IMR-90 (cell line): ENCODE data around the gene BAIAP2L1. TPM values are rescaled to one million over a fixed set of nuclear protein-coding genes. Genes with fewer than 3 reads are reported as not detected.

Experiments
- ATAC-seq: fragments of 200-7000 bp; cut with Tn5 transposase; 2 replicates; pipeline ENCODE4 v1.9.1; 2020; ENCODE audit warnings: low read depth, mild to moderate bottlenecking, moderate library complexity
- BruUV-seq: library from RNA; stranded (reverse); fragments of 400-500 nt; replicated peaks from 2 replicates; lab custom pipeline; 2021; lab: Mats Ljungman, UMichigan
- CTCF ChIA-PET: fragments of 300-600 bp; formaldehyde crosslinking; extraction: SDS; loops from one replicate; lab custom pipeline; 2021; ENCODE audit warnings: antibody characterized with exemption; lab: Yijun Ruan, JAX
- POLR2A ChIA-PET: fragments of 300-600 bp; sonication (Branson Sonifier 250); formaldehyde crosslinking; loops from one replicate; lab custom pipeline; 2022; ENCODE audit warnings: antibody characterized with exemption; ENCODE audit not compliant: unreplicated experiment; lab: Charles Lee
- DNase-seq: peaks from one replicate; pipeline ENCODE4 v3.0.0; 2013
- H2AFZ ChIP-seq: replicated peaks from 2 replicates; pipeline ENCODE3; 2013; ENCODE audit warnings: low read length, mild to moderate bottlenecking; ENCODE audit not compliant: poor library complexity
- H2AK5ac ChIP-seq: 2 replicates; pipeline ENCODE4 v1.6.1; 2013; ENCODE audit warnings: low read depth, low read length, inconsistent platforms
- H2AK9ac ChIP-seq: replicated peaks from 2 replicates; pipeline ENCODE3; 2013; ENCODE audit warnings: mild to moderate bottlenecking, low read depth, low read length, moderate library complexity; ENCODE audit not compliant: poor library complexity
- H2BK120ac ChIP-seq: 2 replicates; pipeline ENCODE4 v1.6.1; 2013; ENCODE audit warnings: low read depth, low read length, inconsistent platforms
- H2BK15ac ChIP-seq: 3 replicates; pipeline ENCODE4 v1.6.1; 2013; ENCODE audit warnings: low read depth, low read length, inconsistent platforms
- H2BK20ac ChIP-seq: 2 replicates; pipeline ENCODE4 v1.6.1; 2013; ENCODE audit warnings: low read depth, mild to moderate bottlenecking, inconsistent platforms, low read length, moderate library complexity
- H2BK5ac ChIP-seq: 2 replicates; pipeline ENCODE4 v1.6.1; 2013; ENCODE audit warnings: mild to moderate bottlenecking, low read depth, low read length, inconsistent platforms; ENCODE audit not compliant: poor library complexity, severe bottlenecking
- H3K14ac ChIP-seq: replicated peaks from 2 replicates; pipeline ENCODE4 v1.6.1; 2013; ENCODE audit warnings: low read depth, low read length, inconsistent platforms
- H3K18ac ChIP-seq: 2 replicates; pipeline ENCODE4 v1.6.1; 2013; ENCODE audit warnings: low read depth, low read length, control low read depth
- H3K23ac ChIP-seq: 2 replicates; pipeline ENCODE4 v1.6.1; 2013; ENCODE audit warnings: low read depth, low read length, inconsistent platforms
- H3K27ac ChIP-seq: 2 replicates; pipeline ENCODE4 v1.5.1; 2013; ENCODE audit warnings: mild to moderate bottlenecking, control low read depth, low read length; ENCODE audit not compliant: insufficient read depth
- H3K27me3 ChIP-seq: 2 replicates; pipeline ENCODE4 v1.6.1; 2013; ENCODE audit warnings: low read length; ENCODE audit not compliant: control insufficient read depth, insufficient read depth
- H3K36me3 ChIP-seq: 2 replicates; pipeline ENCODE4 v1.6.1; 2013; ENCODE audit warnings: low read length, mixed read lengths; ENCODE audit not compliant: control insufficient read depth, insufficient read depth
- H3K4ac ChIP-seq: 2 replicates; pipeline ENCODE4 v1.6.1; 2013; ENCODE audit warnings: low read depth, low read length, inconsistent platforms
- H3K4me1 ChIP-seq: 2 replicates; pipeline ENCODE4 v1.6.1; 2013; ENCODE audit warnings: low read length, mixed read lengths; ENCODE audit not compliant: control insufficient read depth, insufficient read depth
- H3K4me2 ChIP-seq: 2 replicates; pipeline ENCODE4 v1.6.1; 2013; ENCODE audit warnings: low read depth, mild to moderate bottlenecking, control low read depth, low read length, moderate library complexity
- H3K4me3 ChIP-seq: 2 replicates; pipeline ENCODE4 v1.5.1; 2013; ENCODE audit warnings: low read depth, mild to moderate bottlenecking, control low read depth, low read length, moderate library complexity; ENCODE audit not compliant: insufficient read depth
- H3K56ac ChIP-seq: 2 replicates; pipeline ENCODE4 v1.6.1; 2013; ENCODE audit warnings: low read length, inconsistent platforms; ENCODE audit not compliant: insufficient read depth; ENCODE audit errors: extremely low read depth
- H3K79me1 ChIP-seq, 2 experiments: 2 replicates each; pipeline ENCODE4 v1.6.1; 2013; ENCODE audit warnings: low read length in 2 of 2, inconsistent platforms in 1 of 2, low read depth in 1 of 2
- H3K9ac ChIP-seq: 2 replicates; pipeline ENCODE4 v1.6.1; 2013; ENCODE audit warnings: low read depth, low read length, control low read depth
- H3K9me1 ChIP-seq: 2 replicates; pipeline ENCODE4 v1.6.1; 2013; ENCODE audit warnings: low read length, inconsistent platforms; ENCODE audit not compliant: insufficient read depth
- H3K9me3 ChIP-seq: 2 replicates; pipeline ENCODE4 v1.6.1; 2013; ENCODE audit warnings: low read length; ENCODE audit not compliant: control insufficient read depth, insufficient read depth
- H4K20me1 ChIP-seq: 2 replicates; pipeline ENCODE4 v1.6.1; 2013; ENCODE audit warnings: low read length, inconsistent platforms; ENCODE audit not compliant: insufficient read depth
- H4K5ac ChIP-seq: 2 replicates; pipeline ENCODE4 v1.6.1; 2013; ENCODE audit warnings: mild to moderate bottlenecking, low read depth, low read length, control low read depth
- H4K8ac ChIP-seq, 2 experiments: 2 replicates each; pipeline ENCODE4 v1.6.1; 2013; ENCODE audit warnings: low read depth in 2 of 2, low read length in 2 of 2, control low read depth in 1 of 2, inconsistent platforms in 1 of 2
- H4K91ac ChIP-seq: 2 replicates; pipeline ENCODE4 v1.6.1; 2013; ENCODE audit warnings: low read depth, low read length, inconsistent platforms; ENCODE audit not compliant: insufficient read depth
- BHLHE40 ChIP-seq: fragments of 150-350 bp; IDR thresholded peaks from 2 replicates; pipeline ENCODE4 v1.6.1; 2016; ENCODE audit warnings: mild to moderate bottlenecking, low read depth, low read length
- CEBPB ChIP-seq: IDR thresholded peaks from 2 replicates; pipeline ENCODE4 v1.6.1; 2012; ENCODE audit warnings: low read depth, low read length, improper control_type of control experiment
- CHD1 ChIP-seq: IDR thresholded peaks from 2 replicates; pipeline ENCODE4 v1.6.1; 2012; ENCODE audit warnings: low read depth, low read length, improper control_type of control experiment
- FOS ChIP-seq: fragments of 150-350 bp; IDR thresholded peaks from 2 replicates; pipeline ENCODE4 v1.6.1; 2016; ENCODE audit warnings: low read depth, low read length
- MAFK ChIP-seq: IDR thresholded peaks from 2 replicates; pipeline ENCODE4 v1.6.1; 2012; ENCODE audit warnings: low read depth, low read length, improper control_type of control experiment
- MAZ ChIP-seq: IDR thresholded peaks from 2 replicates; pipeline ENCODE4 v1.6.1; 2012; ENCODE audit warnings: low read depth, mild to moderate bottlenecking, low read length, improper control_type of control experiment, moderate library complexity, borderline replicate concordance
- MXI1 ChIP-seq: IDR thresholded peaks from 2 replicates; pipeline ENCODE4 v1.6.1; 2012; ENCODE audit warnings: low read depth, mild to moderate bottlenecking, low read length, moderate library complexity, borderline replicate concordance
- NFE2L2 ChIP-seq: fragments of 150-350 bp; IDR thresholded peaks from 2 replicates; pipeline ENCODE4 v1.6.1; 2016; ENCODE audit warnings: low read depth, mild to moderate bottlenecking, low read length
- POLR2A ChIP-seq: IDR thresholded peaks from 2 replicates; pipeline ENCODE4 v1.6.1; 2012; ENCODE audit warnings: mild to moderate bottlenecking, low read depth, low read length
- RAD21 ChIP-seq: IDR thresholded peaks from 2 replicates; pipeline ENCODE4 v1.6.1; 2012; ENCODE audit warnings: low read length, improper control_type of control experiment
- RCOR1 ChIP-seq: IDR thresholded peaks from 2 replicates; pipeline ENCODE4 v1.6.1; 2012; ENCODE audit warnings: mild to moderate bottlenecking, low read length, improper control_type of control experiment; ENCODE audit not compliant: insufficient replicate concordance
- RFX5 ChIP-seq: IDR thresholded peaks from 2 replicates; pipeline ENCODE4 v1.8.0; 2012; ENCODE audit warnings: low read depth, mild to moderate bottlenecking, low read length, moderate library complexity
- SMC3 ChIP-seq: fragments of 150-350 bp; IDR thresholded peaks from 2 replicates; pipeline ENCODE4 v1.6.1; 2016; ENCODE audit warnings: low read depth, mild to moderate bottlenecking, antibody characterized with exemption, low read length, moderate library complexity
- WGBS, 2 experiments: methylation state at CpG; one replicate each; pipeline versions ENCODE4 v1.1.5 to v1.1.7; 2013; ENCODE audit warnings: missing lambda C conversion rate in 2 of 2; ENCODE audit not compliant: insufficient read length in 1 of 2; ENCODE audit errors: extremely low coverage in 2 of 2; 5-methylcytosine and 5-hydroxymethylcytosine counted together
- dilution Hi-C: fragments of 300-500 bp; cut with HindIII; formaldehyde crosslinking; loops from one replicate; pipeline ENCODE4 v1.14.3; 2018; ENCODE audit warnings: low sequenced_read_pairs; ENCODE audit not compliant: unreplicated experiment
- in situ Hi-C: fragments of 300-500 bp; cut with MboI; formaldehyde crosslinking; loops from 3 replicates; pipeline ENCODE4 v1.14.3; 2019; ENCODE audit warnings: low sequenced_read_pairs, inconsistent platforms, mixed read lengths
- intact Hi-C: fragments of 100-400 bp; cut with micrococcal nuclease; formaldehyde crosslinking; loops from 2 replicates; pipeline ENCODE4 v1.10.0; 2022
- polyA plus RNA-seq, 3 experiments: library from polyadenylated mRNA; depleted of rRNA; stranded (reverse); fragments of >200 nt; gene quantifications; 2 replicates each; pipeline ENCODE4 v1.2.3, GENCODE V29; 2012; ENCODE audit warnings: low replicate concordance in 1 of 3
- total RNA-seq: library from RNA; depleted of rRNA; stranded (reverse); fragments of >200 nt; gene quantifications from 2 replicates; pipeline ENCODE4 v1.2.3, GENCODE V29; 2012
- TF ChIP-seq, protein P1 (sequence below): conservative IDR thresholded peaks from 2 replicates; pipeline ENCODE4 v1.5.1; 2012; ENCODE audit warnings: mild to moderate bottlenecking, low read depth, low read length, improper control_type of control experiment
- TF ChIP-seq, protein P2 (sequence below): fragments of 150-350 bp; IDR thresholded peaks from 2 replicates; pipeline ENCODE4 v1.6.1; 2016; ENCODE audit warnings: low read depth, mild to moderate bottlenecking, low read length, moderate library complexity, borderline replicate concordance

BAIAP2L1 gene
- total and polyA plus RNA-seq, 2 of the 4 experiments (the other 2 are of a cell fraction): 2.2 to 6.0 TPM

DNA sequence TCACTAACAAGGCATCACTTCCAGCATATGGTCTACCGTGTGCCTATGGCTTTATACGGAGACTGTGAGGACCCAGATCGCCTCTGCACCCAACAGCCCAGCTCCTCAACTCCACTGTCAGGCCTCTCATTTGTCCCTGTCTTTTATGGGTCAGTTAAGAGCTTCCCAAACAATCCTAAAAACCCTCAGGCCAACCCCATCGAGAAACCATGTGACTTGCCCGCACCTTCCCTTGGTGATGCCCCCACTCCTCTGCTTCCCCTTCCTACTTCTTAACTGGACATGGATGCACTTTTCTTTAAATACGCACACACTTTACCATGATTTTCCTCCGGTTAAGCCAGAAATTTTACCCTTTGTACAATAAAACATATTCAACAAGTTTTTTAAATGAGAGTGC is 46.8 kb downstream of the BAIAP2L1 start:
- ChIA-PET CTCF (no interaction called here), POLR2A (interaction anchor here (0.5 kb wide), 1 partner anchor 13 kb away, joined by 3 read pairs; no protein-coding TSS in a partner anchor)
- Histone ChIP-seq H3K18ac (peak overlapping the region; percentile 83), H3K4me3 (no peak overlapping the region), H2AFZ (peak overlapping the region; percentile 83), H3K4ac (peak overlapping the region; percentile 96), H3K14ac (peak overlapping the region; percentile 95), H4K8ac (peak overlapping the region; percentile 97), H3K27me3 (no peaks in the 10 kb centered on the region), H2AK5ac (peak overlapping the region; percentile 90), H4K91ac (peak overlapping the region; percentile 94), H3K4me1 (peaks cover 14% of the 10 kb centered on the region), H4K20me1 (no peaks in the 10 kb centered on the region), H3K9me3 (no peaks in the 10 kb centered on the region), H3K36me3 (no peaks in the 10 kb centered on the region), H3K56ac (peak overlapping the region; percentile 56; the same call in 1 of the 2 replicates), H3K27ac (peak overlapping the region; percentile 88), H2AK9ac (peak overlapping the region; percentile 94), H3K9ac (peak overlapping the region; percentile 22; the same call in 1 of the 2 replicates), H4K5ac (peak overlapping the region; percentile 87), H3K9me1 (peaks cover 10% of the 10 kb centered on the region), H3K23ac (peak overlapping the region; percentile 87), H3K4me2 (peak overlapping the region; percentile 37; the same call in 1 of the 2 replicates), H3K79me1 (peaks cover 8 to 23% of the 10 kb centered on the region in 2 experiments; a peak in 3 of 4 replicates), H2BK120ac (peak overlapping the region; percentile 99), H2BK20ac (peak overlapping the region; percentile 94), H2BK15ac (peak overlapping the region; percentile 97; the same call in 2 of the 3 replicates), H2BK5ac (peak overlapping the region; percentile 93)
- no TSS peak for BruUV-seq
- TF ChIP-seq RFX5 (no peak), BHLHE40 (no peak), POLR2A (no peak), MAFK (no peak), CHD1 (no peak), FOS (no peak), RAD21 (no peak), NFE2L2 (no peak), RCOR1 (no peak), MXI1 (no peak), CEBPB (no peak), SMC3 (no peak), MAZ (no peak)
- TF ChIP-seq, protein P1, sequence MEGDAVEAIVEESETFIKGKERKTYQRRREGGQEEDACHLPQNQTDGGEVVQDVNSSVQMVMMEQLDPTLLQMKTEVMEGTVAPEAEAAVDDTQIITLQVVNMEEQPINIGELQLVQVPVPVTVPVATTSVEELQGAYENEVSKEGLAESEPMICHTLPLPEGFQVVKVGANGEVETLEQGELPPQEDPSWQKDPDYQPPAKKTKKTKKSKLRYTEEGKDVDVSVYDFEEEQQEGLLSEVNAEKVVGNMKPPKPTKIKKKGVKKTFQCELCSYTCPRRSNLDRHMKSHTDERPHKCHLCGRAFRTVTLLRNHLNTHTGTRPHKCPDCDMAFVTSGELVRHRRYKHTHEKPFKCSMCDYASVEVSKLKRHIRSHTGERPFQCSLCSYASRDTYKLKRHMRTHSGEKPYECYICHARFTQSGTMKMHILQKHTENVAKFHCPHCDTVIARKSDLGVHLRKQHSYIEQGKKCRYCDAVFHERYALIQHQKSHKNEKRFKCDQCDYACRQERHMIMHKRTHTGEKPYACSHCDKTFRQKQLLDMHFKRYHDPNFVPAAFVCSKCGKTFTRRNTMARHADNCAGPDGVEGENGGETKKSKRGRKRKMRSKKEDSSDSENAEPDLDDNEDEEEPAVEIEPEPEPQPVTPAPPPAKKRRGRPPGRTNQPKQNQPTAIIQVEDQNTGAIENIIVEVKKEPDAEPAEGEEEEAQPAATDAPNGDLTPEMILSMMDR: no peak
- TF ChIP-seq, protein P2, sequence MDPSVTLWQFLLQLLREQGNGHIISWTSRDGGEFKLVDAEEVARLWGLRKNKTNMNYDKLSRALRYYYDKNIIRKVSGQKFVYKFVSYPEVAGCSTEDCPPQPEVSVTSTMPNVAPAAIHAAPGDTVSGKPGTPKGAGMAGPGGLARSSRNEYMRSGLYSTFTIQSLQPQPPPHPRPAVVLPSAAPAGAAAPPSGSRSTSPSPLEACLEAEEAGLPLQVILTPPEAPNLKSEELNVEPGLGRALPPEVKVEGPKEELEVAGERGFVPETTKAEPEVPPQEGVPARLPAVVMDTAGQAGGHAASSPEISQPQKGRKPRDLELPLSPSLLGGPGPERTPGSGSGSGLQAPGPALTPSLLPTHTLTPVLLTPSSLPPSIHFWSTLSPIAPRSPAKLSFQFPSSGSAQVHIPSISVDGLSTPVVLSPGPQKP: no peak
- intact Hi-C loops (no loop called here), in situ Hi-C loops (no loop called here), dilution Hi-C loops (no loop called here)
- 93% methylated on average over 5 of the region's 7 CpGs; no CpG with 5 or more reads in 1 of the 2 experiments for WGBS, 2 experiments
- no peak for ATAC-seq
- DNase-seq: no peak
